Kasumi-1 (cell line): Measurements from ENCODE around the gene PARD3.
"Not testable (repeated sequence)": the region's sequence is repeated elsewhere in the genome, so short reads cannot be mapped to it uniquely, and the experiment has no call there.

Experiments used
- DNase-seq, 2 experiments: peaks; one replicate each; lab custom pipeline; 2025; lab: John Stamatoyannopoulos, UW

Gene PARD3

GRCh38 chr10:34074051-34074450, 741.0 kb downstream of the PARD3 start:
- DNase-seq: no peak

- DNase-seq: not testable (repeated sequence)
These were observed 747.4 kb downstream of the PARD3 start for GRCh38 chr10:34067741-34068140.

- peak in 1 of 2 experiments; percentile 11 for DNase-seq
These were observed 751.5 kb downstream of the PARD3 start for GRCh38 chr10:34063592-34063991.

- DNase-seq: peak; percentile 38 to 41
These were observed 753.3 kb downstream of the PARD3 start for GRCh38 chr10:34061841-34062240.
